GM06990 (cell line): ENCODE data around the gene ERBB3.
"Not testable (repeated sequence)": the region's sequence is repeated elsewhere in the genome, so short reads cannot be mapped to it uniquely, and the experiment has no call there.

Experiments
- DNase-seq: peaks from one replicate; pipeline ENCODE4 v3.0.0-alpha.2; 2011; ENCODE audit not compliant: insufficient read length; ENCODE audit errors: extremely low read depth
- H3K27me3 ChIP-seq: replicated peaks from 2 replicates; pipeline ENCODE4 v1.6.0; 2011; ENCODE audit warnings: low read length; ENCODE audit not compliant: control insufficient read depth, insufficient read depth
- H3K36me3 ChIP-seq: 2 replicates; pipeline ENCODE4 v1.5.1; 2011; ENCODE audit warnings: low read length; ENCODE audit not compliant: control insufficient read depth, insufficient read depth
- H3K4me3 ChIP-seq: replicated peaks from 2 replicates; pipeline ENCODE4 v1.5.1; 2011; ENCODE audit warnings: low read depth, mild to moderate bottlenecking, control low read depth, low read length
- TF ChIP-seq, protein P1 (sequence below): IDR thresholded peaks from 2 replicates; pipeline ENCODE4 v1.5.1; 2011; ENCODE audit warnings: low read length, control low read depth, mild to moderate bottlenecking, inconsistent platforms; ENCODE audit not compliant: insufficient read depth, poor library complexity, severe bottlenecking

Gene ERBB3

DNA sequence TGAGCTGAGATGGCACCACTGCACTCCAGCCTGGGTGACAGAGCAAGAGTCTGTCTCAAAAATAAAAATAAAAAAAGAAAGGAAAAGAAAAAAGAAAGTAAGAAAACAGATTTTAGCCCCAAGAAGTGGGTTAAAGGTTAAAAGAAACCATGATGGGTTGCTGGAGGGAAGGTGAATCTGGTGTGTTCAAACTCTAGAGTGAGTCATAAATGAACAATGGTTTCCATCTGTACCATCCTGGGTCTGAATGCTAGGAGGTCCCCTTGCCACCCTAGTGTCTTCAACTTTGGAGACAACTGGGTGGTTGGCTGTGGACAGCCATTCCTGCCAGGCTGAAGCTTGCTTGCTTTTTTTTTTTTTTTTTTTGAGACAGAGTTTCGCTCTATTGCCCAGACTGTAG, 39.8 kb upstream of the ERBB3 start:
- TF ChIP-seq, protein P1, sequence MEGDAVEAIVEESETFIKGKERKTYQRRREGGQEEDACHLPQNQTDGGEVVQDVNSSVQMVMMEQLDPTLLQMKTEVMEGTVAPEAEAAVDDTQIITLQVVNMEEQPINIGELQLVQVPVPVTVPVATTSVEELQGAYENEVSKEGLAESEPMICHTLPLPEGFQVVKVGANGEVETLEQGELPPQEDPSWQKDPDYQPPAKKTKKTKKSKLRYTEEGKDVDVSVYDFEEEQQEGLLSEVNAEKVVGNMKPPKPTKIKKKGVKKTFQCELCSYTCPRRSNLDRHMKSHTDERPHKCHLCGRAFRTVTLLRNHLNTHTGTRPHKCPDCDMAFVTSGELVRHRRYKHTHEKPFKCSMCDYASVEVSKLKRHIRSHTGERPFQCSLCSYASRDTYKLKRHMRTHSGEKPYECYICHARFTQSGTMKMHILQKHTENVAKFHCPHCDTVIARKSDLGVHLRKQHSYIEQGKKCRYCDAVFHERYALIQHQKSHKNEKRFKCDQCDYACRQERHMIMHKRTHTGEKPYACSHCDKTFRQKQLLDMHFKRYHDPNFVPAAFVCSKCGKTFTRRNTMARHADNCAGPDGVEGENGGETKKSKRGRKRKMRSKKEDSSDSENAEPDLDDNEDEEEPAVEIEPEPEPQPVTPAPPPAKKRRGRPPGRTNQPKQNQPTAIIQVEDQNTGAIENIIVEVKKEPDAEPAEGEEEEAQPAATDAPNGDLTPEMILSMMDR: no peak
- no peak for DNase-seq
- H3K36me3 ChIP-seq: peaks cover 7% of the 10 kb centered on the region
- no peak overlapping the region for H3K4me3 ChIP-seq
- H3K27me3 ChIP-seq: no peaks in the 10 kb centered on the region

DNA sequence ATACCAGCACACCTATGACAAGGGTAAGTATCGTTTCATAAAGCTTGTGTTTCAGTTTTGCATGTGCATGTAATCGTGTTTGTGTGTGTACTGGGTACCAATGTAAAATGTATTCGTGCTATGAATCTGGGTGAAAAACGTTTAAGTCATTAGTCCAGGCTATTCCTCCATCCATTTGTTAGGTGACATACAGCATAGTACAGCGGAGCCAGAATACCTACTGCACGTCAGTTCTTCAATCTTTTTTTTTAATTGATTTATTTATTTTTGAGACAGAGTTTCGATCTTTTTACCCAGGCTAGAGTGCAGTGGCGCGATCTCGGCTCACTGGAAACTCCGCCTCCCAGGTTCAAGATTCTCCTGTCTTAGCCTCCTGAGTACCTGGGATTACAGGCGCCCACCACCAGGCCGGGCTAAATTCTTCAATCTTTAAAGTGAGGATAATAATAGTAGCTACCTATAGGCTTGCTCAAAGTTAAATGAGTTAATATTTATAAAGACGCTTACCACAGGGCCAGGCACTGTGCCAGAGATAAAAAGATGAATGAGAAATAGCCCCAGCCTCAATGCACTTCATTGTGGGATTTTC, 38.9 kb upstream of the ERBB3 start:
- Histone ChIP-seq H3K27me3 (no peaks in the 10 kb centered on the region), H3K36me3 (peaks cover 10% of the 10 kb centered on the region), H3K4me3 (peak overlapping the region; percentile 99)
- no peak for DNase-seq
- TF ChIP-seq, protein P1: no peak

DNA sequence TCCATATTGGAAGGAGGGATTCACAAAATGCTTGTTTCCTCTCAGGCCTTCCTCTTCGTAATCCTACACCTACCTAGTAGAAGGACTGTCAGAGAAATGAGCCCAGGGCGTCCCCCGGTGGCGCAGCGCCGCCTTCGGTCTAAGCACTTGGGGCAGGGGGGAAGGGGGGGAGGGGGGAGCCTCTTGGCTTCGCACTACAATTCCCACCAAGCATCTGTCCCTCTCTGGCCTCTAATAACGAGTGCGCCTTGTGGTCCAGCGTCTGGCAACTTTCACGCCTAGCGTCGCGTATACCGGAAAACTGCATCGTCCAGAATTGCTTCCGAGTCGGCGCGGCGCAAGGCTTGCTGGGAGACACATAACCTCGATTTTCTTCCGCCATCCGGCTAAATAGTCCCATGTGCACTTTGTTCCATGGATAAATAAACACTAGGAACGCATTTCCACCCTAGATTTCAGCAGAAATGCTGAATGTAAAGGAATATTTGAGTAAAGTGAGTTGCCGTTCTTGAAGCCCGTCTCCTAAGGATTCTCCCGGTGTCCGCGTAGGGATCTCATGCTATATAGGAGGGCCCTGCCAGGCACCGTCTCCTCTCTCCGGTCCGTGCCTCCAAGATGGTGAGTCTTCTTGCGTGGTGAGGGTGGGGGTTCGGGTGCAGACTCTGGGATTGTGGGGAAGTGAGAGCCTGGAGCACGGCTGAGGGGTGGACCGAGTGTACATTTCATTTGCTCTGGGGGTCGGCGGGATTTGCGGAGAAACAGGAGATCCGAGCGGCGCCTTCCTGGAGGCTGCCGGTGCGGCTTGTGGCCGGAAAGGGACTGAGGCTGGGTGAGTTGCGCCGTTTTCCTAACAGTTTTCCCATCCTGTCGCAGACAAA, 38.2 kb upstream of the ERBB3 start, which contains the start of gene RPS26:
TSS of gene RPS26 (plus strand) at position 367 of the 878 bp plus-strand sequence. CDS start at position 616, 249 bp downstream.
- peak within 1 kb of the TSS; percentile 99 for H3K4me3 ChIP-seq
- H3K36me3 ChIP-seq: peaks cover 10% of the 10 kb centered on the region
- peak; percentile 92 for DNase-seq
- H3K27me3 ChIP-seq: no peaks in the 10 kb centered on the region
- TF ChIP-seq, protein P1: peak; percentile 69

DNA sequence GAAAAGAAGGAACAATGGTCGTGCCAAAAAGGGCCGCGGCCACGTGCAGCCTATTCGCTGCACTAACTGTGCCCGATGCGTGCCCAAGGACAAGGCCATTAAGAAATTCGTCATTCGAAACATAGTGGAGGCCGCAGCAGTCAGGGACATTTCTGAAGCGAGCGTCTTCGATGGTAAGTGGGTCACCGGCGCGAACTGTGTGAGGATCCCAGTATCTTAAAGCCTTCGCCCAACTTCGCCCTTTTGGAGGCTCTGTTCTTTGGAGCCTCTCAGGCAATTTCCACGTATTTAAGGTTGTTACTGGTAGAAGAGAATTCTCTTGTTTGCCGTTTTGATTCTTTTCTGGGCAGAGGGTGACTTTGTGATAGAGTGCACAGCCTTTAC, 37.5 kb upstream of the ERBB3 start:
- H3K4me3 ChIP-seq: peak overlapping the region; percentile 99
- H3K27me3 ChIP-seq, H3K36me3 ChIP-seq, DNase-seq: not testable (repeated sequence)

GRCh38 chr12:56042843-56043242, 37.1 kb upstream of the ERBB3 start:
- Histone ChIP-seq H3K4me3 (peak overlapping the region; percentile 99), H3K36me3 (peaks cover 10% of the 10 kb centered on the region), H3K27me3 (no peaks in the 10 kb centered on the region)
- no peak for DNase-seq
- TF ChIP-seq, protein P1: no peak

DNA sequence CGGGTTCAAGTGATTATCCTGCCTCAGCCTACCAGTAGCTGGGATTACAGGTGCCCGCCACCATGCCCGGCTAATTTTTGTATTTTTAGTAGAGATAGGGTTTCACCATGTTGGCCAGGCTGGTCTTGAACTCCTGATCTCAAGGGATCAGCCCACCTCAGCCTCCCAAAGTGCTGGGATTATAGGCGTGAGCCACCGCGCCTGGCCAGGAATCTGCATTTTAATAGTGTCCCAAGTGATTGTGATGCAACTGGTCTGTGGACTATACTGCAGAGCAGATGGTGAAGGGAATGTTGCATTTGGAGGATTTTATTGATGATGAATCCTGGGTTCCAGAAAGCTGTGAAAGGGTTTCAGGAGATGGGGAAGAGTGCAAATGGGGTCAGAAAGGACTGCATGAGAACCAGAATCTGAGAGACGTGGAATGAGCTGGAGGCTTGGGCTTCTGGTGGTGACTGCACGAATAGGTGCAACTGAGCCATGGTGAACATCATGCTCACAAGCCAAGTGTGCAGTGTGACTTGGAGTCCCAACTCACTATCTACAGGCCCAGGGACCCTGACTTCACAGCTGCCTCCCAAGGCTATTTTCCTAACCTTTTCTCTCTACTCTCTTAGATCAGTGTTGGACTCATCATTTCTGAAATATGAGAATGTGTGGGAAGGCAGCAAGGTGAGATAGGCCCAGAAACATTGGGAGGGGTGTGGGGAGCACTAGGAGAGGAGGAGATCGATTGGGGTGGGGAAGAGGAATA, 33.8 kb upstream of the ERBB3 start:
- Histone ChIP-seq H3K36me3 (peaks cover 10% of the 10 kb centered on the region), H3K4me3 (no peak overlapping the region), H3K27me3 (no peaks in the 10 kb centered on the region)
- TF ChIP-seq, protein P1: no peak
- DNase-seq: no peak
